DMS 273 treated with DMSO at 0.1 percent for 48 hours (cell line): ENCODE results near the gene CERS2.
A peak's percentile ranks its signal among the peaks of the same experiment; 100 is the strongest.

ENCODE experiments used
- DNase-seq: peaks from one replicate; lab custom pipeline; 2025; lab: John Stamatoyannopoulos, UW

CERS2 gene

DNA sequence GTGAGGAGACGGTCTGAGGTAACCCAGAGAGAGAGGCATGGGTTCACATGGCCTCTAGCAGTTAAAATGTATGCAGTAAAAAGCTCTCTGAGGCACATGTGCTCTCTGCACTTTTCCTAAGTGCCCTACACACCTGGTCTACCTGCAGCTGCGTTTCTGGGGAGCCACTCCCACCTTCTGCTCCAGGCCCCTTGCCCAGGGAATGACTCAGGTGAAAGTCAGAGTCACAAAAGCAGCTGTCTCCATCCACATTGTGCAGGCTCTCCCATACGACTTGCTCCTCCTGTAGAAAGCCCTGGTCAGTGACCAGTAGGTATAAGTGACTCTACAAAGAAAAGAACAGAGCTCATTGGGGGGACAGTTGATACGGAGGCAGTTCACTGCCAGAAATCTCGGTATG lies 23.3 kb upstream of the CERS2 start:
- no peak for DNase-seq

DNA sequence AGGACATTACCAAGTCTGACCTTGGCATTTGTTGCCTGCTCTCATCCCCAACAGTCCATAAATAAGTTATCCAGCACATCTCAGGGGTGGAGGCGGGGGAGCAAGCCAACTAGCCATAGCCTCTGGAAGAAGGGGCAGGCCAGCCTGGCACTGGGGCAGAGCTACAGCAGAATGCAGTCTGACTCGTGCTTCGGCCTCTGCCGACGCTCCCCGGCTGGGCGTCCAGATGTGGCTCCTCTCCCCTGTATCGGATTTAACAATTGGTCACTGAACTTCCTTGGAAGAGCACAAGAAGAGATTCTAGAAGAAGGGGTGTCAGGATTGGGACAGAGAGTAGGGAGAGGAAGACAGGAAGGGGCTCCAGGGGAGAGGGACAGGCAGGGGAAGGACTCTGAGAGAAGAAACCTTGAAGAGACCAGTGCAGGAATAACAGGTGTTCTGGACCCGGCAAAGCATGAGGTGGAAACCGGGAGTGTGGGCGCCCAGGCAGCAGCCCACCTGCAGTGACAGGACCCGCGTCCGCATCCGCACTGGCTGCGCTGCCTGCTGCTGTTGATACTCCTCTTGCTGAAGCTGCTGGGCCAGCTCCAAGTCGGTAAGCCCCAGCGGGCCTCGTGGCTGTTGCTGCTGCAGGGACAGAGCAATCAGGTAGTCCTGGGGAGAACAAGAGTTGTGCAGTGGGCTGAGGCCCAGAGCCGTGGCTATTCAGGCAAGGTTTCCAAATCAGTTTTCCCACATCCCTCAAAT lies 22.7 kb upstream of the CERS2 start:
- no peak for DNase-seq

DNA sequence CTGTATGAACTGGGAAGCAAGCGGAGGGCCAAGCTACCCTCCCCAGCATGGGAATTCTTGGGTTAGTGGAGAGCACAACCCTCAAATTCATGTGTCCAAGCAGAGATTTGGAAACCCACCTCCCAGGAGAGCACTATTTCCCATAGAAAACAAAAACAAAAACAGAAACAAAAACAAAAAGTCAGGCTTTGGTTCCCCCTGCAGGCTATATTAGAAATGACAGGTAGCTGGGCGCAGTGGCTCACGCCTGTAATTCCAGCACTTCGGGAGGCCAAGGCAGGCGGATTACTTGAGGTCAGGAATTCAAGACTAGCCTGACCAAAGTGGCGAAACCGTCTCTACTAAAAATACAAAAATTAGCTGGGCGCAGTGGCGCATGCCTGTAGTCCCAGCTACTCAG lies 21.3 kb upstream of the CERS2 start:
- no peak for DNase-seq

DNA sequence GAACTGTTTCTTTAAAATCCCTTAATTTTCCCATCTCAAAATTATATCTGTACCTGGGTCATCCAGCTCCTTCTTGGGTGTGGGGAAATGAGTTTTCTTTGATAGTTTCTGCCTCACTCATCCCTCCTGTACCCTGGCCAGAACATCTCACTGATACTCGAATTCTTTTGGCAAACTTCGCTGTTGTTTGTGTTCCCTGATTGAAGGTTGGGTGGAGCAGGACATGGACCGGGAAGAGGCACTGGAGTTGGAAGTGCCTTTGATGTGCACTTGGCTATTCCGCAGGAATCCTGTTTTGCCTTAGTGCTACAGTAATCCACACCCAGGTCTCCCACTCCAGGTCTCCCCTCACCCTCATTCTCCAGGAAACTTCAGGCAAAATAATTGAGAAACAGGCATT lies 20.8 kb upstream of the CERS2 start:
- no peak for DNase-seq

DNA sequence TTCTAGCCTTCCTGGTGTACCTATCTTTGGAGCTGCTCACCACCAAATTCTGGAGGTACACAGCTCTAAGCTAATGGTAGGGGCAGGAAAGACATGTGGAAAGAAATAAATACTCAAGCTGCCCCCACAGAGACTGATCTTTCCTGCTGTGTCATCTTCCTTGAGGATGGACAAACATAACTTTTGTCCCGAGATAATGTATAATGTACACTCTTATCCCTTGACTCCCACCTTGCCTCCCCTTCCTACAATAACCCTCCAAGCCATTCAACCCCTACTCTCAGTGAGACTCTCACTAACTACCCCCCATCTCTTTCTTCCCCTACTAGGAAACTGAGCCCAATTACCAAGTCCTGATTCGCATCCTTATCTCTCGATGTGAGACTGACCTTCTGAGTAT lies 19.6 kb upstream of the CERS2 start:
- no peak for DNase-seq

DNA sequence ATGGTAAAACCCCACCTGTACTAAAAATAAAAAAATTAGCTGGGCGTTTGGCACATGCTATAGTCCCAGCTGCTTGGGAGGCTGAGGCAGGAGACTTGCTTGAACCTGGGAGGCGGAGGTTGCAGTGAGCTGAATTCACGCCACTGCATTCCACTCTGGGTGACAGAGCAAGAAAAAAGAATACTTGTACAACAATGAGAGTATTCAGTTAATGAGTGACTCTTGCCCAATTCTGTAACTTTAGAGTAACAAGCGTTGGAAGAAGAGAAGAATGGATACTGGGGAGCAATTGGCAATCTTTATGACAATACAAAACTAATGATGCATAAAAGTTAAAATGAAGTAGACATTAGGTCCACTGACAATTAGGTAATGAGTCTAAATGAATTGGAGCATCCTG lies 18.0 kb upstream of the CERS2 start:
- DNase-seq, result no peak

DNA sequence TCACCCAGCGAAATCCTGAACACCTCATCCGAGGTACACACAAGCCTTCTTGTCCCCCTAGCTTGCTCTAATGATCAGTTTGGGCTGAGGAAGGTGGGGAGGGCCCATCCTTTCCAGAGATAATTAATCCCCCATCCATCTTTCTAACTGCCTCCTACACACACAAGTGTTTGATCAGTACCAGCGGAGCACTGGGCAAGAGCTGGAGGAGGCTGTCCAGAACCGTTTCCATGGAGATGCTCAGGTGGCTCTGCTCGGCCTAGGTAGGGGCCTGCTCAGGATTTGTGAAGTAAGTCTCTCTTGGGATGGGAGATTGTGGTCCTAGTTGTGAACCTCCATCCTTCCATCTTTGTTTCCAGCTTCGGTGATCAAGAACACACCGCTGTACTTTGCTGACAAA lies 13.3 kb upstream of the CERS2 start:
- DNase-seq, result no peak

DNA sequence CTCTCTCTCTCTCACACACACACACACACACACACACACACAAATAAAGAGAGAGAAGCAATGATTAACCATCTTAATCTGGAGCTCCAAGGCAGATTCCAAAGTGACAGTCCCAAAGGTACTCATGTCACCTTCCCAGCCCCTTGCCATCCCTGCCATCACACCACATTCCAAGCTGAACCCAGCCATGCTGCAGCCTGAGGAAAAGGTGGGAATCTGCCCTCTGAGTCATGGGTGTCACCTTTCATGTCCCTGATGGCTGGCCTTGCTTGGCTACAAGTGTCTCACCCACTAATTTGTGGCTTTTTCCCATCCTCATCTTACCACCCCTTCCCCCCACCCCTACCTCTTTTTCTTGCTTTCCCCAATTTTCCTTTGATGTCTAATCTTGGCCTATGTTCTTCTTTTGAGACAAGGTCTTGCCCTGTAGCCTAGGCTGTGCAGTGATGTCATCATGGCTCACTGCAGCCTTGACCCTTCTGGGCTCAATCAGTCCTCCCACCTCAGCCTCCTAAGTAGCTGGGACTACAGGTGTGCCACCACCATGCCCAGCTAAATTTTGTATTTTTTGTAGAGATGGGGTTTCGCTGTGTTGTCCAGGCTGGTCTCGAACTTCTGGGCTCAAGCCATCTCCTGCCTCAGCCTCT lies 10.7 kb upstream of the CERS2 start:
- DNase-seq, result no peak

DNA sequence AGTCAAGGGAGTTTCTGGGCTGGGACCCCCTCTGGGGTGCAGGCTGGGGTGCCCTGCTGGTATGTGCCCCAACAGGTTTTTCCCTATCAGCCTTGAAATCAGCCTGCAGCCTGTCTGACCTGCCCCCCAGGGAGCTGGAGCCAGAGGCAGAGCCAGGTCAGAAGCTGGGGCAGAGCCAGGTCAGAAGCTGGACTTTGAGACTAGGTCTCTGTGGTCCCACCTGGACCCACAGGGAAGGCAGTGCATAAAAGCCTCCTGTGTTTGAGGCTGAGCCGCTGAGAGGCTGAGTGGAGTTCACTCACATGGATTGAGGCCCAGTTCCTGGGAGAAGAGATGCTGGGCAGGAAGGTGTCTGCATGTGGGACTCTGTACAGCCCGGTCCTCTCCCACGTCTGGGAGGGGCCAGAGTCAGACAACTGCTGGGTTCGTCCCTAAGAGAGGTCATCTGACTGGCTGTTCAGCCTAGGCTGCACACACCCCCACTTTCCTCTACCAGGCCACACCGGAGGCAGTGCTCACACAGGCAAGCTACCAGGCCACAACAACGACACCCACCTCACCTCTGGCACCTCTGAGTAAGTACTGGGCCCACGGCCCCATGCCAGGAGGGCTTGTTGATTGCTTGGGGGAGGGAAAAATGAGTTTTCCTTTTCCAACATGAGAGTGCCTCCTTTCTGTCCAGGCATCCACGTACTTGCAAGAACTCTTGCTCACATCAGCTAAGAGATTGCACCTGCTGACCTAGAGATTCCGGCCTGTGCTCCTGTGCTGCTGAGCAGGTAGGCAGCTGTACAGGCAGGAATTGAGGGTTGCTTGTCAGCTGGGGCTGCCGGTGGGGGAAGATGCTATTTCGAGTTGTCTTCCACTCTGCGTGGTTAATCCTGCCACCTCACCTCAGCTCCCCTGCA lies 7.4 kb upstream of the CERS2 start, which contains the start of gene ANXA9:
Gene ANXA9, plus strand, starts transcription at position 488 of the 908 bp plus-strand sequence. CDS start 814 bp downstream, outside the sequence.
- no peak for DNase-seq

DNA sequence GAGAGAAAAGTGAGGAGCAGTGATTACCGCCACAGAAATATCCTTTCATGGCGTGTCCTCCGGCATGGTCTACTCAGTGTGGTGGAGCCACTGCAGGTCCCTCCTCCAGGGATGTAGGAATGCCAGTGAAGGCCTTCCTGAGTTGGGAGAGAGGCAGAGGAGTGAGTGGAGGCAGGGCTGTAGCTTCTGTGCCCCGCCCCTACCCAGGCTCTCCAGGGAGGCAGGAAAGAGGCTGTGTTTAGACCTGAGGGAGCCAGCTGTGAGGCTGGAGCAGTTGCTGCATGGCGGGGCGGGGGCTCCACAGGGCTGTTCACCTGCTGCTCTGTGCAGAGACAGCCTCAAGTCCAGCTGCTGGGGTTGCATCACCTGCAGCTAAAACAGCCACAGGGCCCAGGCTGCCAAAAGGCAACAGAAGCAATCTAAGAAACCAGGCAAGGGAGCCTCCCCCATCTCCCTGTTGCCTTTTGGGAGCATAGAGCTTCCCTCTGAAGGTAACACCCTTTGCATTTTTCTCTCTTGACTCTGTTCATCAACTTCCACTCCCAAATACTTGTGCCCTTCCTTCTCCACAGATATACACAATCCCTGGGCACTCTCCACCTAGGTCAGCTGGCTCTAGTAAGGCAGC lies 6.7 kb upstream of the CERS2 start:
- DNase-seq, result peak; percentile 100

DNA sequence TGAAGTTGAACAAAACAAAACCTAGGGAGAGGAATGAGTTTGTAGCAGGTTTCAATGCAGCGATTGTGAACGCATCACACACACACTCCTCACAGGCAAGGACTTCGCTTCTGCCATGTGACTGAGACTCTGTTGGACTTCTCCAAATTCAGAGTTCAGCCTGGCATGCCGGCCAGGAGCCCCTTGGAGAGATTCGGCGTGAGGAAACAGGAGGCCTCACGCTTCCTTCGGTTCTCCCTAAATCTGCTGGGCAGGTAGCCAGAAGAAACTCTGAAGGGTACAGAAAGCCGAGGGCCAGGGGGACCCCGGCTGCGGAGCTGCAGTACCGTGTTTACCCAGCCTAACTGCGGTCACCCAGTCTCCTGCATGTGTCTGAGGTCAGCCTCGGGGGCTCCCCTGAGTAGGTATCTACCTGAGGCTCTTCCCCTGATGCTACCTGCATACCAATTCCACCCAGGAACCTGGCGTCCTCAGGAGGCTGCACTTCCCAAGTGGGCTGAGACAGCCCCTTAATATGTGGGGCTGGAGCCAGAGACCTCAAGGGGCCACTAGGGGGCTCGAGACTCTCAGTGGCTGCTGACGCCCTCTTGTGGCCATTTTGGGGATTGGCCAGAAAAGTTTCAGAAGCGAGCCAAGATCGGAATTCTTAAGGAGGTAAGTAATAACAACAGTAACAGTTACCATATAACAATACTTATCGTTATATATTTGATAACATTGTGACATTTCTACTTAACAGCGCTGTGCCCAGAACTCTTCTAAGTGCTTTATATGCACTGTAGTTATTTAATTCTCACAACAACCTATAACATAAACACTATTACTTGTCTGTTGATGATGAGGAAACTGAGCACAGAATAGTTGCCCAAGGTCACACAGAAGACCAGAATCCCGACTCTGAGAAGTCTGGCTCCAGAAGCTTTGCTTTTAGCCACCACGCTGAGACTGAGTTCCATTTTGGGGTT lies 4.7 kb upstream of the CERS2 start:
- DNase-seq, result peak; percentile 100

DNA sequence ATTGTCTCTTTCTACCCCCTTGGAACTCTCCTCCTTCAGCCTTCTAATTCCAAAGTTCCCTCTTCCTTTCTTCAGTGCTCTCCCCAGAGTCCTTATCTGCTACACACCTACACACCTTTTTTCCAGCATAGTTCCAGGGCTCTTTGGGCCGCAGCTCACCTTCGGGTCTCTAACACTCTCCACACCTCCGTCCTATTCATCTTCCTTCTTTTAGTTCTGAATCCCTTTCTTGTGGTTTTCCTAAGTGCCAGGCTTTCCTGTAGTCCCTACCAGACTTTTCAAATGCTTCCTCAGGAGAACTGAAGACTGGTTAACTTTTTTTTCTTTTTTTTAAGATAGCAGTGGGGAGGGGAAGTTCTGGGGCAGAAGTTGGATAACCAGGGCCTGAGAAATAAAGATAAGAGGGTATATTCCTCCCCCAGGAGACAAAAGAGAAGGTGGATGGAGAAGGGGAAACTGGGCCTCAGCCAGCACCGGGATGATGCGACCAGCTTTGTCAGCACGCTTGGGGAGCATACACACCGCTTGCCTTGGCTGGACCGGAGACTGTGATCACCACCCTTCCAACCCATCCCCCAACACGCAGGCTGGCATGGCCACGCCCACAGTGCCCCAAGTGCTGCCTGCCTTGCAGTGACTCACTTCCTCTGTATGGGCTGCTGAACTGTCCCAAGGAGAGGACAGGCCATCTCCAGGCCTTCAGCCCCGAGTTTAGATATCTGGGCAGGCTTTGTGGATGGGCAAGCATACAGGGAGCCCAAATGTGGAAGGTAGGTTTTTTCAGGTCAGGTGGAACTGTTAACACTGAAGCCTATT lies 2.5 kb upstream of the CERS2 start:
- DNase-seq, result no peak

DNA sequence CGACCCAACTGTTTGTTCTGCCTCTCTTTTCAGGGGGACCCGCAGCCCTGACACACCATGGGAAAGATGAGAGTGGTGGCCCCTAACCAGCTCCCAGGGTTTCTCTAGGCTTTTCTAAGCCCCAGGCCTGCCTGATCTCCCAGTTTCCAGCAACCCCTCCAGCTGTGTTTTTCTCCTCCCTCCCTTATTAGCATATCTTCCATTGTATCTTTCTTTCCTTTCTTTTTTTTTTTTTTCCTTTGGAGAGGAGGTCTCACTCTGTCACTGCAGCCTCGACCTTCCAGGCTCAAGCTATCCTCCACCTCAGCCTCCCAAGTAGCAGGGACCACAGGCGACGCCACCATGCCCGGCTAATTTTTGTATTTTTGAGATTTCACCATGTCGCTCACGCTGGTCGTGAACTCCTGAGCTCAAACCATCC lies 1.8 kb upstream of the CERS2 start:
- DNase-seq, result no peak

DNA sequence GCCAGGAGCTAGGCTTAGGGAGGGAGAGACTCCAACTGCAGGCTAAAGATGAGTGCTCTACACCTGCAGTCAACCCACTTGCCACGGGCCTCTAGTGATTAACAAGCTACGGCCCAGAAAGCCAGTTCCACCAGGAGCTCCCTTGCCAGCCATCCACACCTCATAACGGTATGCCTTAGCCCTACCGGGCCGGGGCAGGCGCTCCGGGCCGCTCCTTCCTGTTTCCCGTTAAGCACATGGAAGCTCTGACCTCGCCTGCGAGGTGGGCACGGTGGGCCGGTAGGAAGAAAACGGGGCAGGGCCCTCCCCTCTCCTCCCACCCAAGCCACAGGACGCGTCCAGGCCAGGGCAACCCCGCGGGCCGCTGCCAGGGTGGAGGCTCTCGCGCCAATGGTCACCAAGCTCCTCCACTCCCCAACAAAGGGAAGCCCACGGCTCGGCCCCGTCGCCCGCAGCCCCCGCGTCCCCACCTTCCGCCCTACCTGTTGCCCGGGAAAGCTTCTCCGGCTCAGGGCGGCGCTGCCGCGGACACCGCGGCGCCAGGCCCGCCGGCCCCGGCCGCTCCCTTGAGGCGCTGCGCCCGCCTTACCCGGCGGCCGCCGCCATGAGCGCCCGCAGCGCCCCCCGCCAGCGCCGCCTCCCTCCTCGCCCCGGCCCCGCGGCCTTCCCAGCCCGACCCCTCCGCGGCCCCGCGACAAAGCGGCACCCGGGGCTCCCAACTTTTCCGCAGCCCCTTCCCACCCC lies 627 bp downstream of the CERS2 start:
- DNase-seq, result peak; percentile 93

DNA sequence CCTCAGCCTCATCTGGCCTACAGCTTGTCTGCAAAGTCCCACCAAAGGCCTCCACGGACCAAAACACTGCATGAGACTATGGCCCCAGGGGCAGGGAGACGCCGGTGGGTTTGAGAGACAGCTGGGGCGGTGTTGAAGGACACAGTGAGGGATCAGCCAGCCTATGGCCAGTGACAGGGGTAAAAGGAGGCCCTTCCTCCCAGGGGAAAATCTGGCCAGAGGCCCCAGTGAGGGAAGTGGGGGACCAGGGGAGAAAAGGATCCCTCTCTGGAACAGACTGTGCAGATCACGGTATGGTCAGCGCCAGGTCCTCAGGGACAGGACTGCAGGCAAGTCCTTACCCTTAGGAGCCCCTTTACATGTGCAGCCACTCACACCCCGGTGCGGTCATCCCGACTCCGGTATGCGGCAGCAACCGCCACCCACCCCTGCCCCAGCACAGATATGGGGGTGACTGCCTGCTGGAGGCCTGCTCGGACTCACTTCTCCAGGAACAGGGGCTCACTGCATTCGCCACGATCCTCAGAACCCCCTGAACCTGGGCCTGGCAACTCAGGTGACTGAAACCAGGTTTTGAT lies 1.3 kb downstream of the CERS2 start:
- DNase-seq, result no peak

DNA sequence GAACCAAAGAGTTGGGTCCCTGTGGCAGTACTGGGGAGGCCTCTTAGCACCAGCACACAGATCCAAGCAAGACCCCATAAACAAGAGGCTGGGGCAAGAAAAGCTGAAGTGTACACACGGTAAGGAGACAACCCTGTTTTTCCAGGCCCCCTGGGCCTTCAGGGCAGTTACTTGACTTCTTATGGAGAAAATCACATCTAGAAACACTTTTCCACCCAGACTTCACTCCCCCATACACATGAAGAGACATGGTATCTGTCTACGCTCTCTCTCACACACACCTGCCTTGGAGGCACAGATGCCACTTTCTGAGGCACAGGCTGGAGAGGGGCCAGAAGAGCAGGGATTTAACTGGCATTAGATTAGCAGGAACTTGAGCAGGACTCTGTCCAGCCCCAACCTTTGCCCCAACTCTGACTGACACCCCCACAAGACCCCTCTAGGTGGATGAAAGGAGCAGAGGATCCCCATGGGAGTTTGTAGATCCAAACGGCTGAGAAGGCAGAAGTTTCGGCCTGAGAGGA lies 2.2 kb downstream of the CERS2 start:
- peak; percentile 94 for DNase-seq

DNA sequence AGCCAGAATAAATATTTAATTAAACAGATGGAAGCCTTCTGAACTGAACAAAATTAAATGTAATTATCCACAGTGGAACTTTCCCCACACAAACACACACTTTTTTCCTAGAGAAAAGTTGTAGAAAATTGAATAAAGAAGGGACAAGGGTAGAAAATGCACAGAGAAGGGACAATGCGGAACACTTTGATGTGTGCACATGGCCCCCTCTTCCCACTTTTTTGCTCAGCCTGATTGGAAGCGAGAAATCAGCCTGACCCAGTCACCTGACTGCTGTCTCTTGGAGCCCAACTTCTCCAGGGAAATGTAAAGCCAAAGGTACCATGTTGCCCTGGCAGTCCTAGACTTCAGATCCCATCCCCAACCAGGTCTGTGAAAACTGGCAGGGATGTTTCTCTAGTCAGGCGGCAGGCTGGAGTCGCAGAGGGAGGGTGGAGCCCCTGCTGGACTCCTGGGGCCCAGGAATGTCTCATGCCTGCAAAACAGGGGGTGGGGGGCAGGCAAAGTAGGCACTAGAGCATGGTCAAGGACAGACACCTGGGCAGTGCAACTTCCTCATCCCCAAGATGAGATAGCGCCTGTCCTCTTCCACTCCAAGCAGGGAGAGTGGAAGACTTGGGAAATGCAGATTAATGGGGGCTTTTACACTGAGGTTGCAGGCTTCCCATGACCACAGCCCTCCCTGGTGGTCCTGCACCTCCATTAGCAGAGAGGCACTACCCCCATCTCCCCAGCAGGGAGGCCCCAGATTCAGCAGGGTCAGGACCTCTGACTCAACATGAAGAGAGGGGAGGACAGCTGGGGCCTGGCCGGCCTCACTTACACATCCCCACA lies 2.8 kb downstream of the CERS2 start:
- DNase-seq, result peak; percentile 94
